ENCODE measurements around the gene ABAT.
"Not testable (repeated sequence)": the region's sequence is repeated elsewhere in the genome, so short reads cannot be mapped to it uniquely, and the experiment has no call there.

The ABAT gene

DNA sequence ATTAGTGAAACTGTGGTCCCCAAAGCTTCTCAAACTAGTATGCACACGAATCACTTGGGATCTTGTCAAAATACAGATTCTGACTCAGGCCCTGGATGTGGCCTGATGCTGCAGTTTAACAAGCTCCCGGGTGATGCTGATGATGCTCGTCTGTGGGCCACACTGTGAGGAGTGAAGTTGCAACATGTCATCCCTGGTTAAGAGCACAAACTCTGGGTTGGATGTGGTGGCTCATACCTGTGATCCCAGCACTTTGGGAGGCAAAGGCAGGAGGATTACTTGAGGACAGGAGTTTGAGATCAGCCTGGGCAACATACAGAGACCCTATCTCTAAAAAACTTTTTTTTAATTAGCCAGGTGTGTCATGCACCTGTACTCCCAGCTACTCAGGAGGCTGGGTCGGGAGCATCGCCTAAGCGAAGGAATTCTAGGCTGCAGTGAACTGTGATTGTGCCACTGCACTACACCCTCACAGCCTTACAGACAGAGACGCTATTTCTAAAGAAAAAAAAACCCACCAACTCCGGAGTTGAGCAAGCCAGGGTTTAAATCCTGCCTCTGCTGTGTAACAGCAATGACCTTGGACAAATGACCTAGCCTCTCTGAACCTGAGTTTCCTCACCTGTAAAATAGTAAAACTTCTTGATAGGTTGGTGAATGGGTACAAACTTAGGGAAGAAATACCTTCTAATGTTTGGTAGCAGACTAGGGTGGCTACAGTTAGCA lies 24.4 kb upstream of the ABAT start:
- DNase-seq: no peak

GRCh38 chr16:8651958-8652357 lies 22.5 kb upstream of the ABAT start:
- DNase-seq: not testable (repeated sequence)

DNA sequence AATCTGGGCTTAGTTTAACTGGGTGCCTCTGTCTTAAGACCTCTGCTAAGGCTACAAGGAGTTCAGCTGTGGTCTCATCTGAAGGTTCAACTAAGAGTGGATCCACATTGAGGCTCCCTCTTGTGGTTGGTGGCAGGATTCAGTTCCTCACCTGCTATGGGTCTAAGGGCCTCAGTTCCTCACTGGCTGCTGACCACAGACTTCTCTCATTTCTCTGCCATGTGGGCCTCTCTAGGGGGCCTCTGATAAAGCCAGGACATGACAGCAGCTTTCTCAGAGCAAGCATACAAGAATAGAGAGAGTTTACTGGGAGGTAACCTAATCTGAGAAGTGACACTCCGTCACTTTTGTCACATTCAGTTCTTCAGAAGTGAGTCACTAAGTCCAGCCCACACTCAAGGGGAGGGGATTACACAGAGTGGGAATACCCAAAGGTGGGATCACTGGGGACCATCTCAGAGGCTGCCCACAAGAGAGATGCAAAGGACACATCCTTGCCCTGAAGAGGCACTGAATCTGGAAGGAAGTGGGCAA lies 19.2 kb upstream of the ABAT start:
- no peak for DNase-seq

GRCh38 chr16:8656376-8656775 lies 18.0 kb upstream of the ABAT start:
- DNase-seq: no peak

GRCh38 chr16:8660841-8661301 lies 13.5 kb upstream of the ABAT start:
- DNase-seq: peak in 1 of 2 experiments; percentile 25

DNA sequence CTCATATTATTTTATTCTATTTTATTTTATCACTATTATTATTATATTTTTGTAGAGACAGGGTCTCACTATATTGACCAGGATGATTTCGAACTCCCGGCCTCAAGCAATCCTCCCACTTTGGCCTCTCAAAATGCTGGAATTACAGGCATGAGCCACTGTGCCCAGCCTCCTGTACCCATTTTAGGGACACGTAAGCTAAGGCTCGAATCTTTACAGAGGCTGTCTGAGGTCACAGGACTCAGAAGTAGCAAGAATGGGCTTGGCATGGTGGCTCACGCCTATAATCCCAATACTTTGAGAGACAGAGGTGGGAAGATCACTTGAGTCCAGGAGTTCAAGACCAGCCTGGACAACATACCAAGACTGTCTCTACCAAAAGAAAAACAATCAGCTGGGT lies 12.7 kb upstream of the ABAT start:
- no peak for DNase-seq

GRCh38 chr16:8663192-8664089 lies 11.0 kb upstream of the ABAT start:
- no peak for DNase-seq

- DNase-seq: no peak
These were observed 8.9 kb upstream of the ABAT start for GRCh38 chr16:8665529-8665928.

DNA sequence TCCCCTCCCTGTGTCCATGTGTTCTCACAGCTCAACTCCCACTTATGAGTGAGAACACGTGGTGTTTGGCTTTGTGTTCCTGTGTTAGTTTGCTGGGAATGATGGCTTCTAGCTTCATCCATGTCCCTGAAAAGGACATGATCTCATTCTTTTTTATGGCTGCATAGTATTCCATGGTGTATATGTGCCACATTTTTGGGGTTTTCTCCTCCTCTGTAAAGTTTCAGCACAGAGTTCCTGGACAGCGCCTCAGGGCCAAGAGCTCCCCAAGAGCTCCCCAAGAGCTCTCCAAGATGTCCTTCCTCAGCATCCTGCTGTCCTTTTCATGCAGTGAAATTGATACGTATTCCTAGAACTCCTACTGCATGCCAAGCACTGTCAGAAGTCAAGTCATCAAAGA lies 6.9 kb upstream of the ABAT start:
- DNase-seq: no peak

- DNase-seq: no peak
These were observed 6.3 kb upstream of the ABAT start for GRCh38 chr16:8668113-8668512.

DNA sequence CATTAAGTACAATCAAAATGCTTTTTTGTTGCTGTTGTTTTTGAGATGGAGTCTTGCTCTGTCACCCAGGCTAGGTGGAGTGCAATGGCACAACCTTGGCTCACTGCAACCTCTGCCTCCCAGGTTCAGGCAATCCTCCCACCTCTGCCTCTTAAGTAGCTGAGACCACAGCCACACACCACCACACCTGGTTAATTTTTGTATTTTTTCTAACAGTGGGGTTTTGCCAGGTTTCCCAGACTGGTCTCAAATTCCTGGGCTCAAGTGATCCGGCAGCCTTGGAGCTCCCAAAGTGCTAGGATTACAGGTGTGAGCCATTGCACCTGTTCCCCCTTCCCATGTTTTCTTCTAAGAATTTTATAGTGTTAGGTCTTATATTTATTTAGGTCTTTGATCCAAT lies 4.9 kb upstream of the ABAT start:
- no peak for DNase-seq

DNA sequence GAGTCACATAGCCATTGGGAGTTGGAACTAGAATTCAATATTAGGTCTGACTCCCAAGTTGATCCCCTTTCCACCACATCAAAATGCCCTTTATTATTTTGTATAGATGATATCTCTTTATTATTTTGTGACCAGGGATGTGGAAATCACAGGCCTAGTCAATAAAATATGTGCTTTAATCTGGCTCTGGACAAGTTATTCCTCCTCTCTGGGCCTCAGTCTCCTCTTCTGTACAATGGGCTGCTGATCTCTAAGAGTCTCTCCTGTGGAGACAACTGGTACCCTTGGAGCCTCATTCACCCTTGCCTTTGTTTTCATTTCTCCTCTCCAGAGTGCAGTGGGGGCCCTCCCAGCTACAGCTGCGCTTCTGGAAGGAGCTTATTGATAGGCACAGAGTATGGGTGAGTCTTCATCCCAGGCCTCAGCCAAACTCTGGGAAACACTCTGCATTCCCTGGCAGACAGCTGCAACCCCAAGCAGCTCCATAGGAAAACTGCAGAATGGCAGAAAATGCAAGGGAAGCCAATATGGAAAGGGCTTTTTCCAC lies 4.3 kb upstream of the ABAT start:
- no peak for DNase-seq

DNA sequence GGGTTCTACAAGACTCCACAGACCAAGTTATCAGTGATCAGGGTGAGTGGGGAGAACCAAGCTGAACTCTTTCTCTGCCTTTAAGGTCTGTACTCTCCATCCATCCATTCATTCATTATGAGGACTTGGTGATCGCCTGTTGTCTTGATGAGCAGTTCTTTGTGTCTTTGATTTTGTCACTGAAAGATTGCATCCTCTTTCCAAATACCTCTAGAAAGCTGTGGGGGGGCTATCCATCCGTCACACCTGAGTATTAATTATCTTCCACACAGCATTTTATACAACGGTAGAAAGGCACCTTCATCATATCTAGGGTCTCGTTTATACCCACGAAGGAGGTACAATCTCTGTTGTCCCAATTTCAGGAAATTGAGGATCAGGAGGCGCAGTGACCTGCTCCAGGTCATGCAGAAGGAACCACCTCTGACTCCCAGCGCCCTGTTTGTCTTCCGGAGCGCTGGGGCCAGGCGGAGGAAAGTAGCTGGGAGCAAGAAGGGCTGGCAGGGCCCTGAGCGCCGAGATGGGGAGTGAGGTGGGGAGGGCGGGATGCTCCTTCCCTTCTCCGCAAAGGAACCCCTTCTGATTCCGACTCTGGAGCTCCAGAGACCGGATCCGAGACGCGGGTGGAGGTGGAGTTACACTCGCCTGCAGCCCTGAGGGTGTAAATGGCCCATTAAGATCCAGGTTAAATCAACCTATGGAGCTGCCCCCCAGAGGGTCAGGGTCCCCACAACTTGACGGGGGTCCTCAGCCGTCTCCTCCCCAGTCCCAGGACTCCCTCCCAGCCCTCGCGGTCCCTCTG lies 605 bp upstream of the ABAT start:
- no peak for DNase-seq

DNA sequence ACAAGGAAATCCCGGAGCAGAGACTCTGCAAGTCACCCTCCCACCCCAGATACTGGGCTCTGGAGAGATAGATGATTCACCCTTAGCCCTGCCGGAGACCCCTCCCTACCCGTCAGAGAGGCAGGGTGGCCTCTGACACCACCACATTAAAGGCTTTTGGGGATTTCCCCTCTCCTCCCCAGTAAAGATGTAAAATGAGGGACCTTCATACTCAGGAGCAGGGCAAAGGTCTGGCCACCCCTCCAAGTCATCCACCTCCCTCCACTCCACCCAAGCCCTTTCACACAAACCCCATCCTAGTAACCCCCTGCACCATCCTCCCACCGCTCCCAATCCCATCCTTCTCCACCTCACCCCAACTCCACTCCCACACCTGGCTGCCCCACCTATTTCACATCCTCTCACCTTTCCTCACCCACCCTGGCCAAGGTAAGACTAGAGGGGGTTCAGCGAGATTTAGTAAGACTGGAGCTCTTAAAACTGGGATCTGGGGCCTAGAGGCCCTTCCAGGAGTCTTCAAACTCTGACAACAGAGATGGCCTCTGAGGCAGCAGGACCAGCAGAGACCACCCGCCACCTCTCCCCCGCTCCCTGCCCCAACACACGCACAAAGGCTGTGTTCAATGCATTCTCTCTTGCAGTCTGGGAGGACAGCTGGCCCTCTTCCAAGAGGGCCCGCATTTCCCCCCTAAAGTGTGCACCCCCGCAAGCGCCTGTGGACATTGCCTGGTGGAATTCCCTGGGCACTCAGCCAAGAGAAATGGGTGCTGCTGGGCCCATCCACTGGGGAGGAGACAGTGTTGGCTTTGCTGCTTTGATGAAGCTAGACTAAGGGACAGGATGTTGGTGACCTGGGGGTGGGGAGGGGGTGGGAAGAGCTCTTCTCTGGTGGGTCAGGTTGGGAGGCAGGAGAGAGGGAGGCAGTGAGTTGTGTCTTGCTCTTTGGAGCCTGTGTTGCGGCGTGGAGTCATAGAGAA lies 1.1 kb downstream of the ABAT start:
- no peak for DNase-seq

GRCh38 chr16:8676160-8676547 lies 1.7 kb downstream of the ABAT start:
- DNase-seq: no peak

DNA sequence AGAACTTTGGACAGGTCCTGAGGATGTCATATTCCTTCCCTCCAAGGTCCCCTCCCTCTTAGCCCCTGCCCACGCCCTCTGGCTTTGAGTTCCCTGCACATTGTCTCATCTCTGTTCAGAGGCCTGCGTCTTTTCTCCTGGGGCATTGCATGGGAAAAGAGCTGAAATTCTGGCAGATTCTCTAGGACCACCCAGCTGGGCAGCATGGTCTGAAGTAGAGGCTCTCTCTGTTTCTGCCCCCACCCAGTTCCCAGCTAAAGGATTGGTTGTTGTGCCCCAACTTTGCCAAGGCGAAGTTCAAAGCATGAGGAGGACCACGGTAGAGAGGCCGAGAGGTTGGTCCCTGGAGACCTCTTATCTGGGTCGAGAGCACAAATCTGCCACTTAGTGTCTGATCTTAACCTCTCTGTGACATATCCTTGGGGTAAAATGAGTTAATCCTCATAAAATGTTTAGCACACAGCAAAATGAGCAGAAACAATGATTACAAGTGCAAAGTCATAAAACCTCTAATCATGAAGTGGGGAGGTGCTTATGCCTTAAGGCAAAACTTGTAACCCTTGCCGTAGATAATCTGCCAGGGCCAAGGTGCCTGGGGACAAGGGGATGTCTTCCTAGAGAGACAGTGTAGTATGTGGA lies 2.4 kb downstream of the ABAT start:
- DNase-seq: no peak

- no peak for DNase-seq
These were observed 3.1 kb downstream of the ABAT start for GRCh38 chr16:8677481-8677880.

DNA sequence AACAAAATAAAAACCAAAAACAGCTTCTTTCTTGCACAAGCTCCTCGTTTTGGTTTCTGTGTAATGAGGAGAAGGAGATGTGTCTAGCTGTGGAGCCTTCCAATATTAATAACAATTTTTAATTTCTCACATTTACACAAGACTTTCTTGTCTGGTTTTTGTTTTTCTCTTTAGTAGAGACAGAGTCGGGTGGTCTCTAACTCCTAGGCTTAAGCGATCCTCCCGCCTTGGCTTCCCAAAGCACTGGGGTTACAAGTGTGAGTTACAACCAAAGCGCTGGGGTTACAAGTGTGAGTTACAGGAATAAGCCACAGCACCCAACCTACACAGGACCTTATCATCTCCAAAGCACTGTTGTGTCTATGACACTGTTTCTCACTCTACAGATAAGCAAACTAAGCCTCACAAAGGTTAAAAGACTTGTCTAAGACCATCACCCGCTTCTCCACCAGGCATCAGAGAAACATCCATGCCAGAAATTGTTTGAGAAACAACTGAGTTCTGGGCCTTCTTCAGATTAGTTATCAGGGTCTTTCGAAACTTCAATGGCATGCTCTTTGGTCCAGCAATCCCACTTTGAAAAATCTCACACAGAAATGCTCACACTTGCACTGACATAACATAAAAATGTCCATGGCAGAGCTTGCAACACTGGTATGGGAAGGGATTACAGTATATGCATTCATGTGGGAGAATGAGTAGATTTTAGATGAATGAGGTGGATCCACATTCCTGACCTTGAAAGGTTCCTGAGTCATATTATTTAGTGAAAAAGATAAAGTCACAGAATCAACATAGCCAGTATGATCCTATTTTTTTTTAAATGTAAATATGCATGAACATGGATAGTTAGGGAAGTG lies 3.9 kb downstream of the ABAT start:
- DNase-seq: no peak

DNA sequence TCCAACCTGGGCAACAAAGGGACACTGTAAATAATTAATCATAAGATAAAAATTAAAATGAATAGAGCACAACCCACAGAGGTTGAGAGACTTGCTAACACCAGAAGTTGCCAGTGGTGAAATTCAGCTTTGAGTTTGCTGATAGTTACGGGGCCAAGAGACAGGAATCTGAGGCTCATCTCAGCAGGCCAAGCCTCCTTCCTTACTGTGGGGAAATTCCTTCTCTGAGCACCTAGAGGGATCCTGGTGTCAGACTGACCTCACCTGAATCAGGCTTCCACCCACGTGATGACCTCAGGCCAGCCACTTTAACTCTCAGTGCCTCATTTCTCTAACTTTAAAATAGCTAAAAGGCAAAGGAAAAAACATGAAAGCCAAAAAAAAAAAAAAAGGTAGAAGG lies 4.7 kb downstream of the ABAT start:
- no peak for DNase-seq

Data from NCI-H187 (cell line).